Endothelial cell of umbilical vein (primary cell): Measurements from ENCODE around the gene CTDSPL. TPM values are rescaled to one million over a fixed set of nuclear protein-coding genes. Genes with fewer than 3 reads are reported as not detected.

Source experiments
- BruUV-seq: library from RNA; stranded (reverse); fragments of 400-500 nt; replicated peaks from 2 replicates; lab custom pipeline; 2021; lab: Mats Ljungman, UMichigan
- CTCF ChIA-PET: fragments of 300-600, 350-600 bp; sonication (Branson Sonifier 250); formaldehyde crosslinking; loops from one replicate; lab custom pipeline; 2021; ENCODE audit warnings: antibody characterized with exemption, inconsistent platforms; lab: Charles Lee
- POLR2A ChIA-PET: fragments of 300-600, 350-600 bp; sonication (Branson Sonifier 250); formaldehyde crosslinking; loops from one replicate; lab custom pipeline; 2021; ENCODE audit warnings: antibody characterized with exemption, inconsistent platforms; lab: Charles Lee
- DNase-seq: peaks from one replicate; pipeline ENCODE4 v3.0.0-alpha.2; 2011; ENCODE audit warnings: low read depth, low spot score
- FAIRE-seq: peaks from 2 replicates; lab custom pipeline; 2011; peaks lifted over from hg19 to GRCh38; lab: Jason Lieb, UNC
- H2AFZ ChIP-seq: 2 replicates; pipeline ENCODE4 v1.6.0; 2012; ENCODE audit warnings: low read depth, low read length, control low read depth, inconsistent platforms
- H3K27ac ChIP-seq: 2 replicates; pipeline ENCODE4 v1.5.1; 2011; ENCODE audit warnings: low read depth, mild to moderate bottlenecking, control low read depth, low read length, moderate library complexity; ENCODE audit not compliant: insufficient read depth
- H3K27me3 ChIP-seq, 2 experiments: 2 replicates each; pipeline versions ENCODE4 v1.6.0 to v1.6.1; 2011; ENCODE audit warnings: low read length in 2 of 2, mixed read lengths in 1 of 2; ENCODE audit not compliant: control insufficient read depth in 2 of 2, insufficient read depth in 2 of 2
- H3K36me3 ChIP-seq, 2 experiments: 2 replicates in 1 of 2; 3 replicates in 1 of 2; pipeline ENCODE4 v1.5.1; 2011; ENCODE audit warnings: low read length in 2 of 2, mild to moderate bottlenecking in 1 of 2, moderate library complexity in 1 of 2; ENCODE audit not compliant: control insufficient read depth in 2 of 2, insufficient read depth in 2 of 2; ENCODE audit errors: extremely low read depth in 1 of 2
- H3K4me1 ChIP-seq: 3 replicates; pipeline ENCODE4 v1.5.1; 2011; ENCODE audit warnings: mild to moderate bottlenecking, low read length; ENCODE audit not compliant: control insufficient read depth, insufficient read depth; ENCODE audit errors: extremely low read depth
- H3K4me2 ChIP-seq: 2 replicates; pipeline ENCODE4 v1.6.1; 2011; ENCODE audit warnings: low read length, control low read depth, mixed read lengths; ENCODE audit not compliant: insufficient read depth
- H3K4me3 ChIP-seq, 3 experiments: fragments of 200-600 bp in 1 of 3; sonication (generic), shearing (Covaris generic) in 1 of 3; replicated peaks in 1 of 3; 2 replicates each; pipeline ENCODE4 v1.5.1; 2011 to 2016; ENCODE audit warnings: control low read depth in 3 of 3, low read length in 3 of 3, mild to moderate bottlenecking in 2 of 3, inconsistent platforms in 1 of 3, low read depth in 1 of 3, moderate library complexity in 1 of 3; ENCODE audit not compliant: insufficient read depth in 1 of 3
- H3K79me2 ChIP-seq: 2 replicates; pipeline ENCODE4 v1.6.0; 2012; ENCODE audit warnings: low read length, inconsistent platforms; ENCODE audit not compliant: control insufficient read depth, insufficient read depth
- H3K9ac ChIP-seq: replicated peaks from 2 replicates; pipeline ENCODE3; 2011; ENCODE audit warnings: low read length, control low read depth; ENCODE audit not compliant: insufficient read depth; ENCODE audit errors: extremely low read depth
- H3K9me1 ChIP-seq: replicated peaks from 3 replicates; pipeline ENCODE4 v1.6.0; 2011; ENCODE audit warnings: mild to moderate bottlenecking, low read length; ENCODE audit not compliant: control insufficient read depth, insufficient read depth; ENCODE audit errors: extremely low read depth
- H3K9me3 ChIP-seq: replicated peaks from 2 replicates; pipeline ENCODE4 v1.5.1; 2012; ENCODE audit warnings: low read length, inconsistent platforms; ENCODE audit not compliant: control insufficient read depth, insufficient read depth
- H4K20me1 ChIP-seq: replicated peaks from 2 replicates; pipeline ENCODE3; 2011; ENCODE audit warnings: mild to moderate bottlenecking, low read length; ENCODE audit not compliant: control insufficient read depth, insufficient read depth; ENCODE audit errors: extremely low read depth
- CTCF ChIP-seq, 2 donors: IDR thresholded peaks; 1 replicate in 1 of 2; 2 replicates in 1 of 2; pipeline ENCODE4 v1.5.1; 2011; ENCODE audit warnings: low read length in 2 of 2, mild to moderate bottlenecking in 2 of 2, moderate library complexity in 2 of 2, control low read depth in 1 of 2, inconsistent platforms in 1 of 2, low read depth in 1 of 2; ENCODE audit not compliant: insufficient read depth in 1 of 2; ENCODE audit errors: extremely low read depth in 1 of 2
- EZH2 ChIP-seq: IDR thresholded peaks from 2 replicates; pipeline ENCODE4 v1.6.1; 2012; ENCODE audit warnings: borderline replicate concordance, low read depth, mild to moderate bottlenecking, moderate library complexity, low read length, inconsistent platforms; ENCODE audit not compliant: severe bottlenecking
- FOS ChIP-seq: IDR thresholded peaks from 2 replicates; pipeline ENCODE4 v1.6.1; 2011; ENCODE audit warnings: mild to moderate bottlenecking, low read length, moderate library complexity, borderline replicate concordance; ENCODE audit not compliant: insufficient read depth
- GATA2 ChIP-seq: IDR thresholded peaks from 2 replicates; pipeline ENCODE4 v1.7.0; 2011; ENCODE audit warnings: low read depth, mild to moderate bottlenecking, moderate library complexity, mixed read lengths, low read length; ENCODE audit not compliant: insufficient read length, insufficient read depth
- JUN ChIP-seq: IDR thresholded peaks from 2 replicates; pipeline ENCODE4 v1.6.1; 2011; ENCODE audit warnings: borderline replicate concordance, low read depth; ENCODE audit not compliant: insufficient read length, insufficient read depth
- MAX ChIP-seq: IDR thresholded peaks from 2 replicates; pipeline ENCODE4 v1.6.1; 2011; ENCODE audit not compliant: insufficient read depth, insufficient read length
- MYC ChIP-seq: IDR thresholded peaks from one replicate; pipeline ENCODE4 v1.6.1; 2011; ENCODE audit warnings: mild to moderate bottlenecking, low read depth, low read length
- POLR2A ChIP-seq: IDR thresholded peaks from 2 replicates; pipeline ENCODE4 v1.6.1; 2012; ENCODE audit warnings: low read depth, mild to moderate bottlenecking, control low read depth, low read length
- POLR2AphosphoS5 ChIP-seq: IDR thresholded peaks from 2 replicates; pipeline ENCODE4 v1.6.1; 2012; ENCODE audit warnings: low read depth, mild to moderate bottlenecking, control low read depth, low read length, moderate library complexity; ENCODE audit not compliant: insufficient read depth
- dilution Hi-C: fragments of 300-500 bp; cut with MboI; formaldehyde crosslinking; loops from one replicate; pipeline ENCODE4 v1.15.0; 2019; ENCODE audit warnings: low sequenced_read_pairs; ENCODE audit not compliant: extremely low pct_ligation_motif_present
- intact Hi-C: fragments of 100-400 bp; cut with micrococcal nuclease; formaldehyde crosslinking; loops from one replicate; pipeline ENCODE4 v1.10.0; 2022
- polyA plus RNA-seq, 4 experiments: library from polyadenylated mRNA; depleted of rRNA in 3 of 4; stranded (reverse) in 3 of 4; unstranded in 1 of 4; fragments of >200 nt; gene quantifications; 2 replicates each; pipeline versions ENCODE4 v1.2.1 to v1.2.3, GENCODE V29; 2011 to 2012; ENCODE audit warnings: missing spikeins in 1 of 4
- total RNA-seq: library from RNA; stranded (reverse); gene quantifications from 2 replicates; pipeline ENCODE4 v1.2.3, GENCODE V29; 2021

CTDSPL gene
- total and polyA plus RNA-seq, 2 donors (not counting 3 experiments of a cell fraction or from before 2014, with no cell fraction given) = 30.1 to 43.2 TPM

- no peak overlapping the region for H3K27ac ChIP-seq
- BruUV-seq = no TSS peak
- FAIRE-seq (no peak), DNase-seq (no peak)
- no peaks in the 10 kb centered on the region for H3K36me3 ChIP-seq
- H3K9ac ChIP-seq = no peak overlapping the region
- ChIA-PET CTCF (interaction anchor here (0.6 kb wide), 1 partner anchor 483 kb away, joined by 3 read pairs; no protein-coding TSS in a partner anchor), POLR2A (no interaction called here)
- no peaks in the 10 kb centered on the region for H3K27me3 ChIP-seq
- intact Hi-C loops (loop anchor here (10.0 kb wide), 1 partner anchor 275 kb away; the partner anchor contains the start of genes ACAA1 and MYD88), dilution Hi-C loops (no loop called here)
- H3K9me1 ChIP-seq = no peaks in the 10 kb centered on the region
- no peaks in the 10 kb centered on the region for H4K20me1 ChIP-seq
- no peak overlapping the region for H3K4me3 ChIP-seq
- no peak overlapping the region for H2AFZ ChIP-seq
- no peak overlapping the region for H3K4me2 ChIP-seq
- H3K79me2 ChIP-seq = no peaks in the 10 kb centered on the region
- no peaks in the 10 kb centered on the region for H3K9me3 ChIP-seq
- peaks cover 19% of the 10 kb centered on the region for H3K4me1 ChIP-seq
- TF ChIP-seq MYC = no peak
- no peak for TF ChIP-seq CTCF (IDR thresholded peaks at IDR 0.05; ENCODE audit: extremely low read depth in 1 of 2, insufficient read depth in 1 of 2, low read depth in 1 of 2, low read length in 2 of 2)
- TF ChIP-seq MAX = no peak
- TF ChIP-seq GATA2 = no peak
- no peak for TF ChIP-seq JUN
- TF ChIP-seq EZH2 = no peak
- no peak for TF ChIP-seq POLR2A
- TF ChIP-seq POLR2AphosphoS5 = no peak
- TF ChIP-seq FOS = no peak
These were observed 2.3 kb upstream of the CTDSPL start for GRCh38 chr3:37859354-37859753.
